Left ventricle myocardium inferior (tissue), 1 donor: ENCODE measurements around the gene NEDD4. TPM values are rescaled to one million over a fixed set of nuclear protein-coding genes. Genes with fewer than 3 reads are reported as not detected.

Experiments used
- DNase-seq: peaks from one replicate; pipeline ENCODE4 v3.0.0-alpha.2; 2020
- H3K27ac ChIP-seq: fragments of 200-600 bp; replicated peaks from 2 replicates; pipeline ENCODE4 v1.8.0; 2021
- H3K27me3 ChIP-seq: fragments of 200-600 bp; 2 replicates; pipeline ENCODE4 v1.8.0; 2021; ENCODE audit warnings: low read depth
- H3K36me3 ChIP-seq: fragments of 200-600 bp; 2 replicates; pipeline ENCODE4 v1.8.0; 2021
- H3K4me1 ChIP-seq: fragments of 200-600 bp; 2 replicates; pipeline ENCODE4 v1.8.0; 2021
- H3K4me3 ChIP-seq: fragments of 200-600 bp; 2 replicates; pipeline ENCODE4 v1.8.0; 2021; ENCODE audit warnings: mild to moderate bottlenecking, moderate library complexity
- H3K9me3 ChIP-seq: fragments of 200-600 bp; replicated peaks from 2 replicates; pipeline ENCODE4 v1.8.0; 2021
- intact Hi-C: fragments of 100-400 bp; cut with micrococcal nuclease; formaldehyde crosslinking; loops from one replicate; pipeline ENCODE4 v1.11.0; 2022
- total RNA-seq: library from RNA; stranded (reverse); fragmentation: NEBNext Ultra II Directional; extraction: Animal tissue kit (Norgen Biotek cat#: 25700); gene quantifications from one replicate; pipeline ENCODE4 v1.2.1, GENCODE V29; 2021
- TF ChIP-seq, protein P1 (sequence below): fragments of 200-600 bp; IDR thresholded peaks from 2 replicates; pipeline ENCODE4 v1.8.0; 2021; ENCODE audit warnings: antibody characterized with exemption, mild to moderate bottlenecking, borderline replicate concordance
- donor health status: DM: no; HTN: yes; CAD: no; lungs with severe emphysema.

The NEDD4 gene
- total RNA-seq, 1 donor from 2014 or later = 8.1 TPM

GRCh38 chr15:55780292-55780691, 213.1 kb downstream of the NEDD4 start:
- intact Hi-C loops = no loop called here

DNA sequence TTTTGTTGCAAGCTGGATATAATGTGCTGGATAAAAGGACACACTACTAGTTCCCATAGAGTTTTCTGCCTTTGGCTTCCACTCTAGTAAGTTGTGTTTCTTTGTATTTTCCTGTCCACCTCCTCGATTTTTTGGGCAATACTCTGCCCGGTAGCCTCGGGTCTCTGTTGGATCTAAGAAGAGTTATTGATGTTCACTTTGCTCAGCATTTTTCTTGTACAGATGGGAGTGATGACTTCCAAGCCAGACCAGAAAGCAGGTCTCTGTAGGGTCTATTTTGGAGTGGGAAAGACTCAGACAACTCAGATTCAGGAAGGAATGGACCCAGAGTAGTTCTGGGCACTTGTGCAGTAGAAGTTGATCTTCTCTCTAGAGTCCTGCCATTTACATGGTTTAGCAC, 214.5 kb downstream of the NEDD4 start:
- TF ChIP-seq, protein P1, sequence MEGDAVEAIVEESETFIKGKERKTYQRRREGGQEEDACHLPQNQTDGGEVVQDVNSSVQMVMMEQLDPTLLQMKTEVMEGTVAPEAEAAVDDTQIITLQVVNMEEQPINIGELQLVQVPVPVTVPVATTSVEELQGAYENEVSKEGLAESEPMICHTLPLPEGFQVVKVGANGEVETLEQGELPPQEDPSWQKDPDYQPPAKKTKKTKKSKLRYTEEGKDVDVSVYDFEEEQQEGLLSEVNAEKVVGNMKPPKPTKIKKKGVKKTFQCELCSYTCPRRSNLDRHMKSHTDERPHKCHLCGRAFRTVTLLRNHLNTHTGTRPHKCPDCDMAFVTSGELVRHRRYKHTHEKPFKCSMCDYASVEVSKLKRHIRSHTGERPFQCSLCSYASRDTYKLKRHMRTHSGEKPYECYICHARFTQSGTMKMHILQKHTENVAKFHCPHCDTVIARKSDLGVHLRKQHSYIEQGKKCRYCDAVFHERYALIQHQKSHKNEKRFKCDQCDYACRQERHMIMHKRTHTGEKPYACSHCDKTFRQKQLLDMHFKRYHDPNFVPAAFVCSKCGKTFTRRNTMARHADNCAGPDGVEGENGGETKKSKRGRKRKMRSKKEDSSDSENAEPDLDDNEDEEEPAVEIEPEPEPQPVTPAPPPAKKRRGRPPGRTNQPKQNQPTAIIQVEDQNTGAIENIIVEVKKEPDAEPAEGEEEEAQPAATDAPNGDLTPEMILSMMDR = no peak
- peaks cover 9% of the 10 kb centered on the region for H3K9me3 ChIP-seq
- no peaks in the 10 kb centered on the region for H3K4me1 ChIP-seq
- intact Hi-C loops = no loop called here
- no peak overlapping the region for H3K27ac ChIP-seq
- H3K36me3 ChIP-seq = no peaks in the 10 kb centered on the region
- peaks cover 9% of the 10 kb centered on the region for H3K27me3 ChIP-seq
- no peak overlapping the region for H3K4me3 ChIP-seq
- no peak for DNase-seq

More at GRCh38 chr15:55780292-55780691, 213.1 kb downstream of the NEDD4 start:
- H3K27me3 ChIP-seq = peaks cover 12% of the 10 kb centered on the region
- TF ChIP-seq, protein P1 = no peak
- H3K27ac ChIP-seq = no peak overlapping the region
- no peaks in the 10 kb centered on the region for H3K36me3 ChIP-seq
- H3K9me3 ChIP-seq = peaks cover 9% of the 10 kb centered on the region
- no peaks in the 10 kb centered on the region for H3K4me1 ChIP-seq
- DNase-seq = no peak
- no peak overlapping the region for H3K4me3 ChIP-seq
